Effector CD4-positive, alpha-beta T cell (primary cell): ENCODE results near the gene VPS4A.

Experiments
- DNase-seq: peaks from one replicate; pipeline ENCODE4 v3.0.0-alpha.2; 2020

Gene VPS4A

DNA sequence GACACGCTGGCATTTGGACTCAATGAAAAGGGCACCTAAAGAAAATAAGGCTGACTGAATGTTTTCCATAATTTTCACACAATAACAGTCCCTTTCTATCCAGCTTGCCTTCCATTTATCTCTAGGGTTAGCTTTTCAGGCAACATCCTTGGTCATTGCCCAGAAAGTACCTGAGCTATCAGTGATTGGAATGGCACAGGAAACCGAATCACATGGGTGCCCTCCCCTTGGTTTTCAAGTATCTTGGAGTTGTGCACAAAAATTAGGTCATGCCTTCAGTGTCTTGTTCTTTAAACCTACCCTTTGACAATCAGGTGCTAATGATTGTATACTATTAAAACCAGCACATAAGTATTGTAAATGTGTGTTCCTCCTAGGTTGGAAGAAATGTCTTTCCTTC, 3.3 kb upstream of the VPS4A start:
- DNase-seq = no peak

- no peak for DNase-seq
These were observed 1.8 kb upstream of the VPS4A start for GRCh38 chr16:69309316-69309715.

DNA sequence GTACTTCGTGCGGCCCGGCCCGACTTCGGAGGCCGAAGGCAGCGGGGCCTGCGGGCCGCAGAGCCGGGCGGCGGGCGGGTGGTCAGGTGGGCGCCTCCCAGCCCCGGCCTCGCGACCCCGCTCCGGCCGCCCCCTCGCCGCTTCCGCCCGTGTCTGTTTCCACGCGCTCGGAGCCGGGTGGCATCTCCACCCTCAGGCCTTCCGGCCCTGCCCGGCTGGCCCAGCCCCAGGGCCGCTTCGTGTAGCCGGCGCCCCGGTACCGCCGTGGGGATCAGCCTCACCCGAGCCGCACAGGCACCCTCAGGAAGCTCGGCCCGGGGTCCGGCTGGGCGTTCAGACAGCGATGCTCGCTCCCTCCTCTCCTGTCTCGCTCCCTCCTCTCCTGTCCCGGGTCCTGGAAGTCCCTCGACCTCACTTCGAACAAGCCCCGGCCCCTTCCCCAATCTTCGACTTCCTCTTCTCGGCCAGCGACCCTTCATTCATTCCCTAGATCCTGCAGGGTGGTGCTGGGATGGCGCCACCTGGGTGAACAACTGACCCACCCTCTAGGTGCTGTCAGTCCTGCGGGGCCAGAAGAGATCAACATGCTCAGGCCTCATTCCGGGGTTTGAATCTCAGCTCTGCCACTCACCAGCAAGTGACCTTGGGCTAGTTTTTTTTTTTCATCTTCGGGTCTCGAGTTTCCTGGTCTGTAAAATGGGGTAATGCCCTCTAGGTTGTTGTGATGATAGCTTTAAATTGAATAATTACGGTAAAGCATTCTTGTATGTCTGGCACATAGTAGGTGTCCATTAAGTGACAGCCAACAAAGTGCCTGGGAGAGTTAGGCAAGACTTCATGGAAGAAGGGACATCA, 610 bp downstream of the VPS4A start:
- peak; percentile 19 for DNase-seq

DNA sequence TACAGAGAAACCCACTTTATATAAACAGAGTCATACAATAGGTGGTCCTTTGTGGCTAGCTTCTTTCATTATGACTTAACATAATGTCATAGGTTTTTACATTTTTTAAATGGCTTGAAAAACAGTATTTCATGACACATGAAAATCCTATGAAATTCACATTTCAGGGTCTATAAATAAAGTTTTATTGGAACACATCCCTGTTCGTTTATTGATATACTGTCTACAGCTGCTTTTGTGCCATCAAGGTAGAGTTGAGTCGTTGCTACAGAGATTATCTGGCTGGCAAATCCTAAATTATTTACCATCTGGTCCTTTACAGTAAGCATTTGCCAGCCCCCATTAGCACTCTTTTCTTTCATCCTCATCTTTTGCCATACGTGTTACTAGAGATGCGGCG, 2.3 kb downstream of the VPS4A start:
- DNase-seq = no peak

DNA sequence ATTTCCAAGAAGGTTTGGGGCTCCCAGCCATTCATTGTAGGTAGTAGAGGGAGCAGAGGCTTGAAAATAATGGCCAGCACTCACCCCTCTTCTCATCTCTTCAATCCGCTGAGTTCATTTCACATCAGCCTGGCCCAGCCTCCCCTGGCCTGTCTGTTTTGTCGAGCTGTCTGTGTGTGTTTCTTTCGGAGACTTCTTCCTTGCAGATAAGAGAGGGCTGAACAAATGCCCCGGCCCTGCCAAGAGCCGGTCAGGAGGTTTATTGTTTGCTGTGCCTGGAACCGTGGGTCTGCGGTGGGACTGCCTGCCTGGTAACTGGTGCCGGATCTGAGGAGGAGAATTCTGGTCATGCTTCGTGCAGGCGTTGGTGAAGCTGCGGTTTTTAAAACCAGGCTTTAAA, 3.4 kb downstream of the VPS4A start:
- no peak for DNase-seq

DNA sequence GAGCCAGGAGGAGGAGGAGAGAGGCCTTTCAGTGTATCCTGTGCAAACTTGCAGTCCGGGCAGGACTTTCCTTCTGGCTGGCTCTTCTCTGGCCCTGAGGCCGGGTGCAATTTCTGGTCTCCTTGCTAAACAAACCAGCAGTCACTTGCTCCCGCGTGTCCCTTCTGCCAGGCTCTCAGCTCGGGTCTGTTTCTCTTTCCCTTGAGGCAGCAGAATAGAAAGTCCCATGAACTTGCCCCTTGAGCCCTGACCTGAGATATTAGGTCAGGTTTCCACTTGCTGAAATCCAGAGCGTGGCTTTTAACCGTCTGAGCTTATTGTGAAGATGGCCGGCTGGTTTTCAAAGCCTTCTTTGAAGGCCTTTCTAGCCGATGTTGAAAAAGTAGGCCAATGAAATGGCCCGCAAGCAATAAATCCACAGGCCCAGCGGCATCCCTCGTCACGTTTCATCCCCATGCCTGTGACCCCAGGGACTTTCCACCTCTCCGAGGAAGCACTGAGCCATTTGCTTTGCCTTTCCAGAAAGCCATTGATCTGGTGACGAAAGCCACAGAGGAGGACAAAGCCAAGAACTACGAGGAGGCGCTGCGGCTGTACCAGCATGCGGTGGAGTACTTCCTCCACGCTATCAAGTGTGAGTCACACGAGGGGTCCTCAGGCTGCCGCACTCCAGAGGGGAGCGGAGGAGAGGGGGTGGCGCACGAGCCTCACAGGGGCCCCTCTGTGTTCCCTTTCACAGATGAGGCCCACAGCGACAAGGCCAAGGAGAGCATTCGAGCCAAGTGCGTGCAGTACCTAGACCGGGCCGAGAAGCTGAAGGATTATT, 4.5 kb downstream of the VPS4A start:
- no peak for DNase-seq

- DNase-seq = no peak
These were observed 5.5 kb downstream of the VPS4A start for GRCh38 chr16:69316595-69317034.

- DNase-seq = no peak
These were observed 7.2 kb downstream of the VPS4A start for GRCh38 chr16:69318177-69318910.

DNA sequence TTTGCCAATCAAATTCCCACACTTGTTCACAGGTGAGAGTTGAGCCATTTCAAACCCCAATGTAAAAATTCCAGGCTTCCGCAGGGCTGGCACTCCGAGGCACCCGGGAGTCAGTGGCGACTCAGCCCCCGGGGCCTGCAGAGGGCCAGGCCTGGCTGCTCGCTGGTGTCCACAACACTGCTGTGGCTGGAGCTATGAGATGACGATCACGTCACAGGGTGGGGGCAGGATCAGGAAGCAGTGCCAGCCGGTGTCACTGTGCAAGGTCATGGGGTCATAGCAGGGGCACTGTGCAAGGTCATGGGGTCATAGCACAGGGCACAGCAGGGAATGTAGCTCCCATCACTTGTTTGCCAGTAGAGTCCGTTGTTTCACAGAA, 7.8 kb downstream of the VPS4A start:
- DNase-seq = no peak

DNA sequence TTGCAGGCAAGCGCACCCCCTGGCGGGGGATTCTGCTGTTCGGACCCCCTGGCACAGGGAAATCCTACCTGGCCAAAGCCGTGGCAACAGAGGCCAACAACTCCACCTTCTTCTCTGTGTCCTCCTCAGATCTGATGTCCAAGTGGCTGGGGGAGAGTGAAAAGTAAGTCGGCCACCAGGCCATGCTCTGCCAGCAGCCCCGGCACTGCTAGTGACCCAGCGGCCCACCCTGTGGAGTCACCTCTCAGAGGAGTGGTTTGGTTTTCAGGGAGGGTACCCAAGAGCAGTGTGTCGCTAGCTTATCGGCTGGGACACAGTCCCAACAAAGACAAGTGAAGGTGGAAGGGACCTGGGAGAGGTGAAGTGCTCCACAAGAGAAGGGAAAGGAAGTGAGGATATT, 8.2 kb downstream of the VPS4A start:
- DNase-seq = no peak

GRCh38 chr16:69319826-69320739, 8.9 kb downstream of the VPS4A start:
- no peak for DNase-seq

DNA sequence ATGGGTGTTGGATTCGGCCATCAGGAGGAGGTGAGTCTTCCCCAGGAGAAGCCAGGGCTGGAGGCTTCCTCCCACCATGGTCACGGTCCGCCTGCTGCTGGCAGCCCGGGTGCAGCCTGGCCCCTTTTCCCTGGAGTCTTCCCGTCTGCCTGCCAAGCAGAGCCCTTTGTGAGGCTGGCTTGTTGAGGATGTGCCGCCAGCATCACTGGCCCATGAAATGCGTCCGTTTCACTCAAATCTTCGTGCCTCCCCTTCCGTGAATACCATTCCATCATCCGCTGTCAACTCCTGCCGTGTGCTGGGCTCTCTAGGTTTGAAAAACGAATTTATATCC, 9.6 kb downstream of the VPS4A start:
- no peak for DNase-seq

DNA sequence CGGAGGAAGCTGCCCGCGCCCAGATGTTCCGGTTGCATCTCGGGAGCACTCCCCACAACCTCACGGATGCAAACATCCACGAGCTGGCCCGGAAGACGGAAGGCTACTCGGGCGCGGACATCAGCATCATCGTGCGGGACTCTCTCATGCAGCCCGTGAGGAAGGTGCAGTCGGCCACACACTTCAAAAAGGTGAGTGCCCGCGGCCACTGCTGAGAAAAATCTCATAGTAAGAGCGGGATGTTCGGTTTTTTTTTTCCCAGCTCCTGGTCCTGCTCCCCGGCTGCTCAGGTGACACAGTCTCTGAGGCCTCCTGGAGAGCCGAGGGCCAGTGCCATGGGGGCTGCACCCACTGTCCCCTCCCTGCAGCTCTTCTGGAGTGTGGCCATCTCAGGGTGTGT, 9.9 kb downstream of the VPS4A start:
- no peak for DNase-seq

DNA sequence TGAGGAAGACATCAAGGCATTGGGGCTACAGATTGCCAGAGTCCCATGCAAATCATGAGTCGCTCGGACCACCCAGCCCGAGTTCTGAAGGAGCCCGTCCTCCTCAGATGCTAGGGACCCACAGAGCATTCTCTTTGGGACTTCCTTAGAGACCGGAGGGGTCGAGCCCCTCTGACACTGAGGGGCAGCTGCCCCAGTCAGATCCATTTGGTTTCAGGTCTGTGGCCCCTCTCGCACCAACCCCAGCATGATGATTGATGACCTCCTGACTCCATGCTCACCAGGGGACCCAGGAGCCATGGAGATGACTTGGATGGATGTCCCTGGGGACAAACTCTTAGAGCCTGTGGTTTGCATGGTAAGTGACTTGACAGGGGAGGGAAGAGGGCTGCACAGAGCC, 11.2 kb downstream of the VPS4A start:
- no peak for DNase-seq

DNA sequence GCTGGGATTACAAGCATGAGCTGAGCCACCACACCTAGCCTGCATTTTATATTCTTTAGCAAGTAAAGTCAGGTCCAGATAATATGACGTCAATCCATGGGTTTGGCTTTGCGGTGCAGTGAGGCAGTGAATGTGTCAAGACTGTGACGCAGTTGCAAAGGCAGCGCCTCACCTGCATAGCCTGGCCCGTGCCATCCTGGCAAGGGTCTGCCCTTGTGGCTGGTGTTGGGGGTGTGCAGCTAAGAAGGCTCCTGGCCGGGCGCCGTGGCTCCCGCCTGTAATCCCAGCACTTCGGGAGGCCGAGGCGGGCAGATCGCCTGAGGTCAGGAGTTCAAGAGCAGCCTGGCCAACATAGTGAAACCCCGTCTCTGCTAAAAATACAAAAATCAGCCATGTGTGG, 12.3 kb downstream of the VPS4A start:
- no peak for DNase-seq

GRCh38 chr16:69324013-69324531, 12.9 kb downstream of the VPS4A start:
- no peak for DNase-seq

DNA sequence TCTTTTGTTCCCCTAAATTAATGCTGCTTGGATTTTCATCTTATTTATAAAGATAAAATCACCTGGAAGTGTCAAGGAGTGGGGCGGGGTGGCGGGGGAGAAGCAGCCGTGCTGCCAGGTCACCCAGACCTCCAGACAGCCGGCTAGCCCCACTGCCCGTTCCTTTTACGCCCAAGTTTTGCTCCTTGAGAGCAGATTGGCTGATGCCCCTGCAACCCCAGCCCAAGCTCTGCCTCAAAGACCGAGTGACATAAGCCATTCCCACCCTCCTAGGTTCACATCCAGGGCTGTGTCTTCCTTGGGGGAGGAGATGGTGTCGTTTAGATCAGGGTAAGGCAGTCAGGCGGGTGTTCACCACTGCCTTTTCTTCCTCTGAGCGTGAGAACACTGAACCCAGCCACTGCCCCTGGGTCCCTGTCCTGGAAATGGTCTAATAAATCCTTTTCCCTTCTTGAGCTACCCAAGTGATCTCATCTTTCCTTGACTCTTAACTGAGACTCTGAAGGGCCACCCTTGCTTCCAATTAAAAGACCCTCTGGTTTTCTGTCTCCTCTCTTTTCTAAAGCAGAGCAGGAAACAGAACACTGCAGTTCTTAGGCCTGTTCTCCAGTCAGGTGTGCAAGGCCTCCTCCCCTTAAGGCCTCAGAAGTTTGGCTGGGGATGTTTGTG, 13.6 kb downstream of the VPS4A start:
- no peak for DNase-seq

DNA sequence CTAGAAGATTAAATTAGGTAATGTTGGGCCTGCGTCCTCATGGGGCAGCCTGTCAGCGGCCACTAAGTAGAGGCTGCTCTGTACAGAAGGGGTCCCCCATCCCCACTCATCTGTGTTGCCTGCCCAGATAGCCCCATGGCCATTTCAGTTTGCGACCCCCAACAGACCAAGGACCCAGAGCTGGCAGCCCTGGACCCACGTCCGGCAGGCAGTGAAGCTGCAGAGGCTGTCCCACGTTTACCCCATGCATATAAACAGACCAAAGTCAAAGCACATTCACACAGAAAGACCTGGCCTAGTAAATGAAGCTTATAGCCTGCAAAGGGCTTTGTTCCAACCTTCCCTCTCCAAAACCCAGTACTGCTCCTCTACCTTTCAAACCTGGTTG, 14.6 kb downstream of the VPS4A start:
- DNase-seq = no peak

DNA sequence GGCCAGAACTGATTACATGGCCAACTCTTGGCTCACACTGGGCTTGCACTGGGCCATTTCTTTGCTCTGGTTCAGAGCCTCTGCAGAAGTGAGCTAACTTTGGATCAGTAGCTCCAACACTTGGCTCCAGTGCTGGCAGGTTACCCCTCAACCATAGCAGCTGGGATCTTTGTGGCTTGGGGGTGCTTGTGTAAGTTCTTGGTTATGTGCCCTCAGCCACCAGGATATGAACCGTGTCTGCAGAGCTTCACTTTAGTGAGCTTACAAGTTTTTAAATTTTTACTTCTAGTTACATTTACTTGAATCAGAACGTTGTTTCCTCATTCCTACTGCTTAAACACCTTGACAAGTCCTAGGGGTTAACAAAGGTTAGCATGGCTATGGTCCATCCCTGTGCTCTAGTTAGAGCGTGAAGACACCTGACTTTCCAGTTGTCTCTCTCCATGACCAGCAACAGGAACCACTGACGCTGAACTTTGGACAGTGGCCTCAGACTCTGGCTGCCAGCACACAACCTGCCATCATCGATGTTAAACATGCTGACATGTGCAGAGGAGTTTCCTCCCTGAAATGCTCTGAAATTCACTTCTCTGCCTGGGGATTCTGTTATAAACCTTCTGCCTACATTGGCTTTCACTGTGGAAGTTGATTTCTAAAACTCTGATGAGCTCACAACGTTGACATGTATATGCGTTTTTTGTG, 15.2 kb downstream of the VPS4A start:
- no peak for DNase-seq

- no peak for DNase-seq
These were observed 16.6 kb downstream of the VPS4A start for GRCh38 chr16:69327585-69328310.
